ENCODE data around the gene TSPAN33.
A peak's percentile ranks its signal among the peaks of the same experiment; 100 is the strongest.

The TSPAN33 gene

DNA sequence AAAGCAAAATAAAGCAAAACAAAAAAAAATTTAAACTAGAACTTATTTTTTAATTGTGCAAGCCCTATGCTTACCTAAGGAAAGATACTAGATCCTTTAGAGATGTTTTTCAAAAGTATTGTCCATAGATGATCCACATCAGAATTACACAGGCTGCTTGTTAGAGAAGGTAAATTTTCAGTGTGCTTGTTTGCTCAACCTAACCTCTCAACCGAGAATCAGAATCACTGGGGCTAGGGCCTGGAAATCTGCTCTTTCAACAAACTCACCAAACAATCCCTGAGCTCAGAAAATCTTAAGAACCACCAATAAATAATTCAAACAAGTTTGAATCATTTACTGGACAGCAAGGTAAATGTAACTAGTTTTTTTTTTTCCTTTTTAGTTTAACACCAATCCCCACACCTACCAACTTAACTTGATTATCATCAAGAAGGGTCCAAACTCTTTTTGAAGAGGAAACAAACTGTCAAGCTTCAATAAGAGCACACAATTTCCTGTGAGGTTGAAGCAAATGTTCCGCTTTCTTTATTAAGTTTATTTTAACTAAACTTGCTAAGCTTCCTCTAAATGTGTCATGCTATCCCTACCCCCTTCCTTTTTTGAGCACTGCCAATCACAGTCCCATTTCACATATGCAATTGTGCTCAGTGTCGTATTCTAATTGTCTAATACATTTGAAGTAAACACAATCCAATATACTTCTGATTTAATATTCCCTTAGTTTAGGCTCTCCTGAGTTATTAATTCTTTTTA is 7.4 kb upstream of the TSPAN33 start:
- no peak for DNase-seq (ENCODE audit: low read depth)

DNA sequence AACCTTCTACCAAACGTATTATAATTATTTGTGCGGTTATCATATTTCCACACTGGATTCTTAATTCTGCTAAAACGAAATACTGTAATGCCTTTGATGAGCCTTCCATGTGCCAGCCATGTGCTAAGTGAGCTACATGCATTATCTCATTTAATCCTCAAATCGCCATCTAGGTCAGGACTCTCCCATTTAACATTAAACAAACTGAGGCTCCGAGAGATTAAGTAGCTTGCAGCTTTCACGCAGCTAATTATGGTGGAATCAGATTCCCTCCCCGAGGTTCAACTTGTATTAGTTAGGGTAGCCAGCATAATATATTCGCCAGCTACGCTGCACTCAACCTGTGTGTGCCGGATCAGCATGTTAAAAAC is 798 bp upstream of the TSPAN33 start:
- DNase-seq (ENCODE audit: low read depth), result no peak

DNA sequence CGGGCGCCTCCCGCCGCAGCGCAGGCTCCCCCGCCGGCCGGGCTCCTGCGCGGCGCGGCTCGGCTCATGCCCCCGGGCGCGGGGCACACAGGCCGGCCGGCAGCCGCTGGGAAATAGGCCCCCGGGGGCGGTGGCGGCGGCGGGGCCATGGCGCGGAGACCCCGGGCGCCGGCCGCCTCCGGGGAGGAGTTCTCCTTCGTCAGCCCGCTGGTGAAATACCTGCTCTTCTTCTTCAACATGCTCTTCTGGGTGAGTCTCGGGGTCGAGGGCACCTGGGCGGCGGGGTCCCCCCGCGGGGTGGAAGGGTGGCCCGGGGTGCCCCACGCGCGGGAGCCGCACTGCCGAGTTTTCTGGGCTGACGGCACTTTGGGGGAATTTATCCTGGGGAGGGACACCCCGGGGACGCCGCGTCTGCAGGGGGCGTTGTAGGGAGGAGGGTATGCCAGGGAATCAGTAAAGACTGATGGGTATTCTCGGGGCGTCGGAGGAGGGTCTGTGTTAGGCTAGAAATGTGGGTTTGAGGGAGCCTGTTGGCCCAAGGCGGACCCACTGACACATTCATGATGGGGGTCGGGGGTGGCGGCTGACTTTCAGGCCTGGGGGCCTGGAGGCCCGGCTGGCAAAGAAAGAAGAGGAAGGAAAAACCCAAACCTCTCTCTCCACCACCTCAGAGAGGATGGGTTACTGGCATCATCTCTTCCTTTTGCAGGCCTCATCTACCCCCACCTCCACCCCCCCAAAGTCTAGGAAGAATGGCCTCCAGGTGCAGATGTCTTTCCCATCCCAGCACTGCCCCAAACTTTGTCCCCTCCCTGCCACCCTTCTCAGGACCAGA is 544 bp downstream of the TSPAN33 start:
- DNase-seq (ENCODE audit: low read depth), result peak; percentile 15

DNA sequence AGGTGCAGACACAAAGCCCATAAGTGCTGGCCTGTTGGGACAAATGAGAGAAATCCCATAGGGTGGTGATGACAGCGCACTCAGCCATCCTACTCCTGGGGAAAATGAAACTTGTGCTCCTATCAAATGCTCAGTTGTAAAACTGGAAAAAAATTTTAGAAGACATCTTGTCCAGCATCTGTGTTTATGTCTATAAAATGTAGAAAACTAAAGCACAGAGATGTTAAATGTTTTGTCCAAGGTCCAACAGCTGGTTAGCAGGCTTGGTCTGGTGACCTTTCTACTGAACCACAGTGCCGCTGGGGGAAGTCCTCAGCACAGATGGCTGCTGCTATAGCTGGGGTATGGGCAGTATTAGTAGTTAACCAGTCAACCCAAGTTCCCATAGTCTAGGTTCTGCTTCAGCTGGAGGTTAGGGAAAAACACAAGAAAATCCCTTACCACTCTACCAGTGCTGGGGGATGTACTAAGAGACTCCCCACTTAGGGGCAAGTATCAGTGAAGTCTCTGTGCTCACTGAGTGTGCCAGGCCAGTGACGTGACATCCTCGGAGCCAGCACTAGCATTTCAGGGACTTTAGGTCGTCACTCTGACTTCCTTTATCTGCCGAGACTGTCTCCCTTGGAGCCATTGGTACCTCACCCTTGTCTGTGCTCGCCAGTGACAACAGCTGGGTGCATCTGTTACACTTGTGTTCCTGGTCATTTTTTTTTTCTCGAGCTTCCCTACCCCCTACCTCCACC is 1.9 kb downstream of the TSPAN33 start:
- DNase-seq (ENCODE audit: low read depth), result no peak

DNA sequence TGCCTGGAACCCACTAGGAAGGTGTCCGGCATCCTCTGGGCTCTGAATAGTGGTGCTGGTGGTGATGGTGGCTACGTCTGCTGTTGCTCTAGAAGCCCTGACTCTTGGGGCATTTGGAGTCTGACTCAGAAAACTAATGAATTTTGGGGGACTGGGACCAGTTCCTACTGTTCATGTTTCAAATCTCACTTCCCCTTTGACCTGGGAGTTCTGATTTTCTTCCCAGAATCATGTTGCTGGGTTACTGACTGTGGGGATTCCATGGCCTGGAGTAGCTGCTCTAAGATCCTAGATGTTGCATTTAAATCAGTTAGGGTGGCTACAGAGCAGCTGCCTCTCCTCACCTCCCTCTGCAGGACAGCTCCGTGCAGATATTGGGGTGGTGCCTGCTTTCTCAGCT is 3.2 kb downstream of the TSPAN33 start:
- no peak for DNase-seq (ENCODE audit: low read depth)

DNA sequence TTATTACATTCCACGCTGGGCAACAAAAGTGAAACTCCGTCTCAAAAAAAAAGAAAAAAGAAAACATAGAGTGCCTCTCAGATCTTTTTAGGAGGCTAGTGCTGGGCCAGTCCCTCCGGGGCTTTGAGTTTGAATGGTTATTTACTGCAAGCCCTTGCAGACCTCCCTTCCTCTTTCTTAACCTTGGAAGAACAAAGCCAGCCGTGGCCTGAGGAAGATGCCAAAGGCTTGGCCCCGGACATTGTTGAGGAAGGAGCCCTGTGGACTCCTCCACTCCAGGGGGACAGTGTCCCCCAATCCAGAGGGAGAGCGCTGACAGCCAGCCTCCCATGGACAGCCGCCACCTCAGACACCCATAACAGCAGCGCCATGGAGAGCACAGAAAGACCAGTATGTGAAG is 5.0 kb downstream of the TSPAN33 start:
- DNase-seq (ENCODE audit: low read depth), result no peak

DNA sequence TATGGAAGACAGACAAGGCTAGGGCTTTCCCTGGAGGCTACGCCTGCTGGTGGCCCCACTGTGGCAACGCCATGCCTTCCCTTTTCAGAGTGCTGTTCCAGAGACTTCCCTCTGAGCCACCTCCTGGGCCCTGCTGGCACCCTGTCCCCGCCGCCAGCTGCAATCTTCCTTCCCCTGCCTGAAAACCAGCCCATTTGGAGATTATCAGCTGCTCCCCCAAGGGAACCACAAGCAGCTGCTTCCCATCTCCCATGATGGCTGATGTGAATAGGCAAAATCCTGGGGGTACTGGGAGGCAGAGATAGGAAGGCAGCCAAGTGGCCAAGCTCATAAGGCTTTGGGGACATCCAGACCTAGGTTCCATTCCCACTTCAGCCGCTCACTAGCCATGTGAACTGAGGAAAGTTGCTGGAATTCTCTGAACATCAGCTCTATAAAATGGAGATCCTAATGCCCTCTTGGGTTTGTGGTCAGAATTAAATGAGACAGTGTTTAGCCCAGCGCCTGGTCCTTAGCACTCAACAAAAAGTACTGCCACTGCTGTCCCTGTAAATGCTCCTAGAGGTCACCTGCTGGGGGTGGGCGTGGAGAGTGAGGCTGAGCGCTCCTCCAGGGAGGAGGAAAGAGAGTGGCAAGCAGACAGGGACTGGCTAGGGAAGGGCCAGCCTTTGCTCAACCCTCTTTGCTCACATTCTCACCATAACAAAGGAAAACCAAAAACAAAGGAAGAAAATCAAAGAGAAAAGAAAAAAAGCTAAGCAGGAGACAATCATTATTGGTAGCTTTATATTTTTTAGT is 5.9 kb downstream of the TSPAN33 start:
- DNase-seq (ENCODE audit: low read depth), result no peak

DNA sequence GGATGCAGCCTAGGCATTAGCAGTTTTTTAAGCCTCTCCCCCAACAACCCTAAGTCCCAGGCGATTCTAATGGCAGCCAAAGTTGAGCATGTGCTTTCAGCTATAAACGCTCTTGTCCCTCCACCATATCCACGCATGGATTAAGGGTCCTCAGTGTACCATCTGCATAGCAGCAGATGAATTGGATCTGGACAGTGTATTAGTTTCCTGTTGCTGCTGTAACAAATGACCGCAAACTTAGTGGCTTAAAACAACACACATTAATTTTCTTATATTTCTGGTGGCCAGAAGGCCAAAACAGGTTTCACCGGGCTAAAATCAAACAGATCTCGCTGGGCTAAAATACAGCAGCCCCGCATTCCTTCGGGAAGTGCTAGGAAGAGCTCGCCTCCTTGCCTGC is 13.1 kb downstream of the TSPAN33 start:
- no peak for DNase-seq (ENCODE audit: low read depth)

DNA sequence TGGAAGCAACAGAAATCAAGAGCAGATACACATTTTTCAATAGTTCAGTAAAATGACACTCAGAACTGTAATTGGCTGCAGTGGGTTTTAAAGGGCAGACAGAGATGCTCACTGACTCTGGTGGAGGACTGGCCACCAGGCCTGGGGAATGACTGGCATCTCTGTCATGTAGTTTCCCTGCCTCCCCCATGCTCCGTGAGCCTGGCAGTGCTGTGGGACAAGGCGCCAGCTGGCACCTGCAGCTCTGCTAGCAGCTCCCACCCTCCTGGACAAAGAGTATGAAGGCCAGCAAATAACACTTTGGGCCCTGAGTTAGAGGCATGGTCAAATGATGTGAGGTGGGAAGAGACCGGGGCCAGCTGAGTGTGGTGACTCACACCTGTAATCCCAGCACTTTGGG is 15.0 kb downstream of the TSPAN33 start:
- no peak for DNase-seq (ENCODE audit: low read depth)

DNA sequence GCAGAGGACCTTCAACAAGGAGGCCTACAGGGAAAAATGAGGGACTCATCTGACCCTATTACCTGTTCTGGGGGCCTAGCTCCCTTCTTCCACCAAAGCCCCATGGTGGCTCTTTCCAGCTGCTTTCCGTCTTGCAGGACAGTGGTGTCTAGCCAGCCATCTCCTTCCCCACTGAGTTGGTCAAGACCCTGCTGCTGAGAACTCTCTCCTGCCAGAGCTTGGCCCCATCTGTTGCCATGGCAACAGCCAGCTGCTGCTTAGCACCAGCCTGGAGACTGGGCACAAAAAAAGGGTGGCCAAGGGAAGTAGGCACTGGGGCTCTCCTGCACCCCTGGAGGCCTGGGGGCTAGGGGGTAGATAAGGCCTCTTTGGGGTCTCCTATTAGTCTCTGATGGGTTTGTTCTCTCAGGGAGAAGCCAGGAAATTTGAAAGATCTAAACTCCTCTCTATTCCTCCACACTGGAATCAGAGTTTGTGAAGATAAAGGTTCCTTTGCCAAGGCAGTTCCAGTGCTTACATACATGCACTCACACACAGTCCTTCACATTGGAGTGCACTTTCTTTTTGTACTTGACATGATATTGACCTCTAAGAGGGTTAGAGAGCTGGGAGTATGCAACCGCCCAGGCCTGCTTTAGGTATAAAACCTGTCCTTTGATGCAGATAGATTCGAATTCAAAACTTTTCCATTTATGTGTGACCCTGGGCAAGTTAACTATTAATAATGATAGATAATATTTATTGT is 15.8 kb downstream of the TSPAN33 start:
- no peak for DNase-seq (ENCODE audit: low read depth)

DNA sequence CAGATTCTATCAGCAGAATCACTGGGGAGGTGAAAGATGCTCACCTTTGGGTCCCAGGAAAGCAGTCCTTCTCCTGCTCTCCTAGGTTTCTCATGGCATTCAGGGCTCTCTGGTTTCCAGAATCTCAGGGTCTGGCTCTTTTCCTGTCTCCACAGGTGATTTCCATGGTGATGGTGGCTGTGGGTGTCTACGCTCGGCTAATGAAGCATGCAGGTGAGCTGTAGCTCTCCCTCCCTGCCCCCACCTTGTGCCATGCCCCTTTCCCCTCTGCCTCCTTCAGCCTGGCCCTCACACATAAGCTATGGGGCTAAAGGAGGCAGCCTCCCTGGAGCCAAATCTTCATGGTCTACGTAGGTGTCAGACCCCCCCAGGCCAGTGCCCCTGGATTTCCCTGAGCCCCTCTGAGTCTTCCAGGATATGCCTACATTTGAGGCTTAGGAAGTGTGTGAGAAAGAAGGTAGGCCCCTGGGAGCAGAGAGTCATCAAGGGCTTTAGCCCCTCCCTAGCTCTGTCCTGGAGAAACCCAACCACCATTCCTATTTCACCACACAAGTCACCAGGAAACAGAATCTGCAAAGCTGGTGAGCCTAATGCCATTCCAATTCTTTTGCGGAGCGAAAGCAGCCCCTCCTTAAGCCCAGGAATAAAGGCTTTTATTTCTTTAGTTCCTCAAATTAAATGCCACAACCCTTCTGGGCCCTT is 17.2 kb downstream of the TSPAN33 start:
- no peak for DNase-seq (ENCODE audit: low read depth)

DNA sequence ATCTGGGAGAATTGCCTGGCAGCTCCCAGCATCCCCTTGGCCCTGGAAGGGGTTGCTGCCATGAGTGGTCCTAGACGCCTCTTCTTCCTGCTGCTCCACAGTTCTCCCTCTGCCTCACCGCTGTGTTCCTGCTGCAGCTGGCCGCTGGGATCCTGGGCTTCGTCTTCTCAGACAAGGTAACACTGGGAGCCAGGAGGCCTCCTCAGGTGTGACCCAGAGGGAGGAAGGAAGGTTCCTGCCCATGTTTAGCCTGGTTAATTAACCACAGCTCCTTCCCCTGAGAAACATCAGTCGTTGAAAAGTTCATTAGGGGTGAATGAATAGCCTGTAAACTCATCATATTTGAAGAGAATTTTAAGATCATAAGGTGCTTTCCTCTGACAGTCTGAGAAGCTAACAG is 18.2 kb downstream of the TSPAN33 start:
- DNase-seq (ENCODE audit: low read depth), result no peak

DNA sequence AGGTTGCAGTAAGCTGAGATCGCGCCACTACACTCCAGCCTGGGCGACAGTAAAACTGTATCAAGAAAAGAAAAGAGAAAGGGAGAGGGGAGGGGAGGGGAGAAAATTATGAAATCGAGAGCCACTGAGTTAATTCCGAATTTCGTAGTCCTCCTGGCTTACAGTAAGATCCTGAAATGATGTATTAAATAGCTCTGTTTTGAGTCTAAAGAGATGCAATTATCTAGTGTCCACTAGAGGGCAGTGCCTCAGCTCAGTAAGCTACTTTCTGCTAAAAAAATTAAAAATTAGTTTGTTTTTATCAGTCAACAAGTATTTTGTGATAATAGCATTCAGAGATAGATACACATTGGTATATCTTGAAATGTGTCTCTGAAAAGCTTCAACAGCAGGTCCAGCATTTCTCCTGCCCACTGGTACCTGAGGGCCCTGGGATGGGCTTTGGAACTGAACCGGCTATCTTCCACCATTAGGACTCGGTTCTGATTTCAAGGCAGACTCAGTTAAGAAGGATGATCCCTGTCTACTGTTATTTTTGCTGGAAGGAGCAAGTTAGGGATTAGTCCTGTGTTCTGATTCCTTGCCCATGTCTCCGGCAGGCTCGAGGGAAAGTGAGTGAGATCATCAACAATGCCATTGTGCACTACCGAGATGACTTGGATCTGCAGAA is 19.5 kb downstream of the TSPAN33 start:
- DNase-seq (ENCODE audit: low read depth), result no peak

DNA sequence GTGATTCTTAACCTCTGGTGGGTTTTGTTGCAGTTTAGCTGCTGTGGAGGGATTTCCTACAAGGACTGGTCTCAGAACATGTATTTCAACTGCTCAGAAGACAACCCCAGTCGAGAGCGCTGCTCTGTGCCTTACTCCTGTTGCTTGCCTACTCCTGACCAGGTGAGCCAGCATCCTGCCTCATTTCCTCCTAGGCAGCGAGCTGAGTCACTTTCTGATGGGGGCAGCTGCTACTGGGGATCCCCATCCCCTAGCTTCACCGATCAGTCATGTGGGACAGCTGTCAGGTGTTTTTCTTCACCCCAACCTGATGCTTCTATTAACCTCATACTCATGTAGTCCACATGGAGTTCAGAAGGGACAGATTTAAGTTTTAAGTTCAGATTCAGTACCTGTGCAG is 22.2 kb downstream of the TSPAN33 start:
- DNase-seq (ENCODE audit: low read depth), result no peak

DNA sequence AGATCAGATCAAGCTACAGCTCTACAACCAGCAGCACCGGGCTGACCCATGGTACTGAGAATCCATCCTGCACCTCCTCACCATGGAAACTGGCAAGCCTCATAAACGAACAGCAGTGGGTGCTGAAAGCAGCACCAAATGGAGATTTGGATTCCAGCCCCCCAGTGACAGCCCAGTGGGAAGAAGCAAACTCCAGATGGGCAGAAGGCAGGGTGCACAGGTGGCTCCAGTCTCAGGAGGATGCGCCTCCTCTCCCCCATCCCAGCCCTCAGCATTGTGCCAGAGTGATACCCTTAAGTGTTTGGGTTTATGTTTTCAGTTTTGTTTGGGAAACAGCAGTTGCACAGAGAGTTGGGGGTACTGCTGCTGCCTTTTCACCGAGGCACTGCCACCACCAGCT is 23.3 kb downstream of the TSPAN33 start:
- DNase-seq (ENCODE audit: low read depth), result no peak

DNA sequence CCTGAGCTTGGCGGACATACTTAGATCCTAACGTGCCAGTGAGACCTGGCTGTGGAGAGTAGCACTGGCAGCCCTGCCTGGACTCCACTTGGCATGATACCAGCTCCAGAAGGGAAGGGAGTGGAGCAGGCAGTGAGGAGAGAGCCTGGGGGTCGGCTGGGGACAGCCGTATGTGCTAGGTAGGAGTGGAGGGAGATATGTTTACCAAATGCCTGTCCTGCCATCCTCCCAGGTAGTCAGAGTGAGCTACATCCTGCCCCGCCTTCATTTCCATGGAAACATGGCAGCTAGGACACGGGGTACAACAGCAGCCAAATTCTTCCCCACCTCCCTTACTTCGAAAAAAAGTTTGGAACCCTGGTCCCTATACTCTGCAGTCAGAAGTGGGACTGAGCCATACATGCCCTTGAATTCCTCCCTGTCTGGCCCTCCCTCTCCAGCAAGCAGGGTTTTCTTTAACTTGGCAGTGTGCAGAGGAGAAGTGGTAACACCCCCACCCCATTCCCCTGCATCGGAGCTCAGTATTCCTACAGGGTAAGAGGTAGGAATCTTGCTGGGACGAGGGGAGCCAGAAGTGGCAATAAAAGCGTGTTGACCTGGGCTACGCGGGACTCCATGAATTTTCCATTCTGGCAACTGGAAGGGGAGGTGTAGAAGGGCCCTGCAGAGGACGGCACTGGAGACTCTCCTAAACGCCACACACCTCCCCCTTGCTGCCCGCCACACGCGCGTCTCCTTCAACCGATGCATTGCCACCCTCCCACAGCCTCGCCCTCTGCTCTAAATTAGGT is 23.9 kb downstream of the TSPAN33 start:
- DNase-seq (ENCODE audit: low read depth), result no peak

DNA sequence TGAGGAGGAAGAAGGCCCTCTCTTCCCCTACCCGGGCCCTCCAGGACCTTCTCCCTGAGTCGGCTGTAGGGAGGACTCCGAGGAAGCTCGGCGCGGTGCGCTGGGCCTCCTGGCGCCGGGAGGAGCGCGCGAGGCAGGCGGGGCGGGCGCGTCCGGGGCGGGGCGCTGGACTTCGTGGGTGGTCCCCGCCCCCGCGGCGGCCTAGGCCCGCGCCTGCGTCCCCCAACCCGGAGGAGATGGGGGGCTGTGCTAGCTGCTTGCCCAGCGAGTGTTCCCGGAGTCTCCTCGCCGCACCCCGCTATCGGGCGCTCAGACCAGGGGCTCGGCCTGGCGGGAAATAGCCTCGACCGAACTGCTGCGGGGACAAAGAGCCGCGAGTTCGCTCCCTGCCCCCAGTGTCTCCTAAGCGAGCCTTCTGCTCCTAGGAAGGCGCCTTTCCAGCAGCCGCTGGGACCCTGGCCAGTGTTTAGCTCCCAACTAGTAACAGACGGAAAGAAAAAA is 24.7 kb downstream of the TSPAN33 start:
- DNase-seq (ENCODE audit: low read depth), result peak; percentile 25

DNA sequence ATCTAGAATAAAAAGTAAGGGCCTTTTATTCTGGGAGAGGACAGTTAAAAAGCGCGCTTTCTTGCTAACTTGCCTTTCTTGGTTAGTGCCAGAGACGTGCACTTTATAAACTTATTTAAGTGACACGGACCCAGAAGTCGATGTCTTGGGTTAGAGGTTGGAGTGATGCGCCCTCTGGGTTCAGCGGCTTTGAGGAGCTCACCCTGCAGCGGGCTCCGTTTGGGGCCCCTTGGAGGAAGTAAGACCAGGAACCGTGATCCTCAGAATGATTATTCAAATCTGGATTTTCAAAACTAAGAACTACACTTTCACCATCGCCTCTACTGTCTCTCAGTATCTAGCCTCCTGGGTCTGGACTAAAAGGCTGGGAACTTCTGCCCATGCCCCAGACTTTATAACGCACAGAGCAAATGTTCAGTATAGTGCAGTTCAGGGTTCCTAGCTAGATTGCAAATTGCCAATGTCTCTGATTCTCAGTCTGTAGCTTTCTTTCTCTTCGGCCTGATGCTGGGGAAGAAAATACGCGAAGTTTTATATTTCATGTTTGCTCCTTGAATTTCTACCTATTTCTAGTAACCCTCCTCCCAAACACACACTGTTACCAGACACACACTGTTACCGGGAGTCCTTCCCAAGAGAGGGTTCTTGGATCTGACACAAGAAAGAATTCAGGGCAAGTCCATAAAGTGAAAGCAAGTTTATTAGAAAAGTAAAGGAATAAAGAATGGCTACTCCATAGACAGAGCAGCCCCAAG is 25.4 kb downstream of the TSPAN33 start:
- DNase-seq (ENCODE audit: low read depth), result no peak
